Astrocyte (in vitro differentiated cells and primary cell): ENCODE data around the gene XYLT1.

Source experiments
- EZH2 ChIP-seq: IDR thresholded peaks from 2 replicates; pipeline ENCODE4 v1.6.1; 2012; ENCODE audit warnings: mild to moderate bottlenecking, low read length, inconsistent platforms; ENCODE audit not compliant: insufficient read depth
- TF ChIP-seq, protein P1 (sequence below): IDR thresholded peaks from 2 replicates; pipeline ENCODE4 v1.5.1; 2011; ENCODE audit warnings: low read depth, mild to moderate bottlenecking, inconsistent platforms, low read length, moderate library complexity; ENCODE audit not compliant: insufficient read depth

DNA sequence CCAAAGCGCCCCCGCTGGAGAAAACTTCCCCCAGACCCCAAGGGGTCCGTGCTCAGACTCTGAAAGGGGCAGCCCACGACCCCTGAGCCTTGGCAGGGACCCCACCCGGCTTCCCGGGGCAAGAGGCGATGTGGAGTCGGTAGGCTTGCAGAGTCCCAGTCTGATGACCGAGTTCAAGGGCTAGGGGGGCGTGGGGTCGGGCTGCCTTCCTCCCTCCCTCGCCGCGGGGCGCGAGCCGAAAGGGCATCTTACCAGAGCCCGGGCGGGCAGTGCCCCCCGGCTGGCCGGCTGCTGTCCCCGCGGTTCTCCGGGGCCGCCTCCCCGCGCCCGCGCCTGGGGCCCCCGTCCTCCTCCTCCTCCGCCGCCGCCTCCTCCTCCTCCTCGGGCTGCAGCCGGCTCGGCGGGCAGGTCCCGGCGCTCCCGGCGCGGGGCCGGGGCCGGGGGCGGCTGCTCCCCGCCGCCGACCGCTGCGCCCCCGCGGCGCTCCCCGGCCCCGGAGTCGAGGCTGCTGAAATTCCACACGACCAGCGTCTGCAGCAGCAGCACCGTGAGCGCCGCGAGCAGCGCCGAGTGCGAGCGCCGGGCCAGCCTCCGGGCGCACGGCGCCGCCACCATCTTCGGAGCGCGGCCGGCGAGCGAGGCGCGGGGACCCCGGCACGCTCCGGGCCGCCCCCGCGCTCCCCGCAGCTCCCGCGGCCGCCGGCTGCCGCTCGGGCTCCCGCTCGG is 415 bp downstream of the XYLT1 start:
- TF ChIP-seq, protein P1, sequence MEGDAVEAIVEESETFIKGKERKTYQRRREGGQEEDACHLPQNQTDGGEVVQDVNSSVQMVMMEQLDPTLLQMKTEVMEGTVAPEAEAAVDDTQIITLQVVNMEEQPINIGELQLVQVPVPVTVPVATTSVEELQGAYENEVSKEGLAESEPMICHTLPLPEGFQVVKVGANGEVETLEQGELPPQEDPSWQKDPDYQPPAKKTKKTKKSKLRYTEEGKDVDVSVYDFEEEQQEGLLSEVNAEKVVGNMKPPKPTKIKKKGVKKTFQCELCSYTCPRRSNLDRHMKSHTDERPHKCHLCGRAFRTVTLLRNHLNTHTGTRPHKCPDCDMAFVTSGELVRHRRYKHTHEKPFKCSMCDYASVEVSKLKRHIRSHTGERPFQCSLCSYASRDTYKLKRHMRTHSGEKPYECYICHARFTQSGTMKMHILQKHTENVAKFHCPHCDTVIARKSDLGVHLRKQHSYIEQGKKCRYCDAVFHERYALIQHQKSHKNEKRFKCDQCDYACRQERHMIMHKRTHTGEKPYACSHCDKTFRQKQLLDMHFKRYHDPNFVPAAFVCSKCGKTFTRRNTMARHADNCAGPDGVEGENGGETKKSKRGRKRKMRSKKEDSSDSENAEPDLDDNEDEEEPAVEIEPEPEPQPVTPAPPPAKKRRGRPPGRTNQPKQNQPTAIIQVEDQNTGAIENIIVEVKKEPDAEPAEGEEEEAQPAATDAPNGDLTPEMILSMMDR = no peak
- no peak for TF ChIP-seq EZH2
